Mesenchymal stem cell (in vitro differentiated cells and primary cell): Measurements from ENCODE around the gene CSNK1G3.
A peak's percentile ranks its signal among the peaks of the same experiment; 100 is the strongest.

Experiments
- DNase-seq: peaks from one replicate; pipeline ENCODE4 v3.0.0-alpha.2; 2013
- H2AFZ ChIP-seq: one replicate; pipeline ENCODE4 v1.6.1; 2013; ENCODE audit warnings: low read depth, mild to moderate bottlenecking, control low read depth, inconsistent platforms, low read length, moderate library complexity
- H2AK5ac ChIP-seq: 2 replicates; pipeline ENCODE4 v1.6.1; 2013; ENCODE audit warnings: low read length, moderate library complexity, mild to moderate bottlenecking, inconsistent platforms; ENCODE audit not compliant: severe bottlenecking
- H2BK120ac ChIP-seq: one replicate; pipeline ENCODE4 v1.6.1; 2013; ENCODE audit warnings: low read depth, mild to moderate bottlenecking, inconsistent platforms, low read length, moderate library complexity
- H2BK12ac ChIP-seq, 2 experiments: one replicate each; pipeline ENCODE4 v1.6.1; 2013; ENCODE audit warnings: inconsistent platforms in 2 of 2, low read length in 2 of 2, mild to moderate bottlenecking in 2 of 2, moderate library complexity in 2 of 2, control low read depth in 1 of 2
- H2BK15ac ChIP-seq: one replicate; pipeline ENCODE4 v1.6.1; 2013; ENCODE audit warnings: mild to moderate bottlenecking, low read depth, inconsistent platforms; ENCODE audit not compliant: poor library complexity, severe bottlenecking
- H2BK5ac ChIP-seq: 2 replicates; pipeline ENCODE4 v1.6.1; 2013; ENCODE audit warnings: low read depth, mild to moderate bottlenecking, low read length, control low read depth, inconsistent platforms; ENCODE audit not compliant: poor library complexity, severe bottlenecking
- H3K14ac ChIP-seq, 2 experiments: one replicate each; pipeline ENCODE4 v1.6.1; 2013; ENCODE audit warnings: inconsistent platforms in 2 of 2, low read length in 2 of 2, control low read depth in 1 of 2, mild to moderate bottlenecking in 1 of 2, moderate library complexity in 1 of 2
- H3K18ac ChIP-seq, 2 experiments: one replicate each; pipeline ENCODE4 v1.6.1; 2013; ENCODE audit warnings: inconsistent platforms in 2 of 2, low read length in 2 of 2, control low read depth in 1 of 2, low read depth in 1 of 2, mild to moderate bottlenecking in 1 of 2
- H3K23ac ChIP-seq, 2 experiments: one replicate each; pipeline ENCODE4 v1.6.1; 2013; ENCODE audit warnings: inconsistent platforms in 2 of 2, low read length in 2 of 2, mild to moderate bottlenecking in 2 of 2, moderate library complexity in 2 of 2, control low read depth in 1 of 2
- H3K27ac ChIP-seq: 2 replicates; pipeline ENCODE4 v1.5.1; 2013; ENCODE audit warnings: mild to moderate bottlenecking, moderate library complexity, low read length, control low read depth, inconsistent platforms; ENCODE audit not compliant: poor library complexity, severe bottlenecking
- H3K27me3 ChIP-seq, 2 experiments: 2 replicates each; pipeline versions ENCODE4 v1.6.1 to v1.7.0; 2013; ENCODE audit warnings: low read length in 2 of 2, mild to moderate bottlenecking in 2 of 2, moderate library complexity in 2 of 2, control low read depth in 1 of 2, inconsistent platforms in 1 of 2; ENCODE audit not compliant: control insufficient read depth in 1 of 2, insufficient read depth in 1 of 2
- H3K36me3 ChIP-seq, 2 experiments: 2 replicates each; pipeline versions ENCODE4 v1.6.1 to v1.7.0; 2013; ENCODE audit warnings: low read length in 2 of 2, control low read depth in 1 of 2, inconsistent platforms in 1 of 2, low read depth in 1 of 2, mild to moderate bottlenecking in 1 of 2; ENCODE audit not compliant: insufficient read depth in 2 of 2, control insufficient read depth in 1 of 2
- H3K4ac ChIP-seq, 2 experiments: one replicate each; pipeline ENCODE4 v1.6.1; 2013; ENCODE audit warnings: inconsistent platforms in 2 of 2, low read length in 2 of 2, mild to moderate bottlenecking in 2 of 2, moderate library complexity in 2 of 2, control low read depth in 1 of 2, low read depth in 1 of 2
- H3K4me1 ChIP-seq: 2 replicates; pipeline ENCODE4 v1.6.1; 2013; ENCODE audit warnings: low read depth, low read length, control low read depth; ENCODE audit not compliant: control insufficient read depth, insufficient read depth
- H3K4me2 ChIP-seq: 2 replicates; pipeline ENCODE4 v1.6.1; 2013; ENCODE audit warnings: low read length, mild to moderate bottlenecking, inconsistent platforms; ENCODE audit not compliant: poor library complexity, severe bottlenecking
- H3K4me3 ChIP-seq, 2 experiments: 2 replicates each; pipeline versions ENCODE4 v1.5.1 to v1.7.0; 2013; ENCODE audit warnings: low read length in 2 of 2, mild to moderate bottlenecking in 2 of 2, control low read depth in 1 of 2, low read depth in 1 of 2; ENCODE audit not compliant: insufficient read depth in 1 of 2
- H3K79me1 ChIP-seq: replicated peaks from 2 replicates; pipeline ENCODE4 v1.6.1; 2013; ENCODE audit warnings: mild to moderate bottlenecking, control low read depth, low read length, inconsistent platforms; ENCODE audit not compliant: poor library complexity, severe bottlenecking
- H3K9ac ChIP-seq: 2 replicates; pipeline ENCODE4 v1.7.0; 2013; ENCODE audit warnings: mild to moderate bottlenecking, low read length, moderate library complexity
- H3K9me3 ChIP-seq: 2 replicates; pipeline ENCODE4 v1.7.0; 2013; ENCODE audit warnings: mild to moderate bottlenecking, low read length; ENCODE audit not compliant: control insufficient read depth
- H4K8ac ChIP-seq: one replicate; pipeline ENCODE4 v1.6.1; 2013; ENCODE audit warnings: inconsistent platforms, mild to moderate bottlenecking, low read length, moderate library complexity
- H4K91ac ChIP-seq: one replicate; pipeline ENCODE4 v1.6.1; 2013; ENCODE audit warnings: mild to moderate bottlenecking, low read length, inconsistent platforms
- WGBS: methylation state at CpG from one replicate; pipeline ENCODE4 v1.1.7; 2013; ENCODE audit warnings: mixed read lengths; 5-methylcytosine and 5-hydroxymethylcytosine counted together

Gene CSNK1G3

DNA sequence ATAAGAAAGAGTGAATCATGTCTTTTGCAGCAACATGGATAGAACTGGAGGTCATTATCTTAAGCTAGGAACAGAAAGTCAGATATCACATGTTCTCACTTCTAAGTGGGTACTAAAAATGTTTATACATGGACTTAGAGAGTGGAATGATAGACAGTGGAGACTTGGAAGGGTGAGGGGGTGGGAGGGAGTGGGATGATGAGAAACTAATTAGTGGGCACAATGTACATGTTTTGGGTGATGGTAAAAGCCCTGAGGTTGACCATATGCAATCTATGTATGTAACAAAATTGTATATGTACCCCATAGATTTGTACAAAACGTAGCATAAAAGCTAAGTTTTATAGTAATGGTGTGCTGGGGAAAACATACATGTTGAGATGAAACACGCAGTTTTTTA is 25.3 kb downstream of the CSNK1G3 start:
- Histone ChIP-seq H2AFZ (no peak overlapping the region), H4K91ac (no peak overlapping the region), H2BK12ac (no peak overlapping the region), H2BK120ac (no peak overlapping the region), H3K4me2 (no peak overlapping the region), H3K14ac (no peak overlapping the region), H3K23ac (no peak overlapping the region), H3K4me3 (no peak overlapping the region), H3K4me1 (peaks cover 4% of the 10 kb centered on the region), H4K8ac (no peak overlapping the region), H3K4ac (no peak overlapping the region), H3K79me1 (peaks cover 13% of the 10 kb centered on the region), H3K18ac (no peak overlapping the region), H3K36me3 (no peaks in the 10 kb centered on the region), H3K9ac (no peak overlapping the region), H2BK5ac (no peak overlapping the region), H3K9me3 (no peaks in the 10 kb centered on the region), H2BK15ac (no peak overlapping the region), H2AK5ac (no peak overlapping the region), H3K27me3 (no peaks in the 10 kb centered on the region), H3K27ac (no peak overlapping the region)
- 100% methylated on average over 1 of the region's 2 CpGs for WGBS
- DNase-seq, result no peak

DNA sequence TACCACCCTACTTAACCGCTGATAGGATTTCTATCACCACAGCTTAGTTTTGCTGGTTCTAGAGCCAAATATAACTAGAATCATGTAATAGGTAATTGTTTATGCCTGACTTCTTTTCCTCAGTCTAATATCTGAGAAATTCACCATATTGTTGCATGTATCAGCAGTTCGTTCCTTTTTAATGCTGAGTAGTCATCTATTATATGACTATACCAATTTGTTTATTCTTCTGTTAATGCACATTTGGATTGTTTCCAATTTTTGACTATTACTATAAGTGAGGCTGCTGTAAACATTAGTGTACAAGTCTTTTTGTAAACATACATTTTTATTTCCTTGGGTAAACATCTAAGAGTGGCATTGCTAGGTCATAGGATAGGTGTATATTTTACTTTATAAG is 25.9 kb downstream of the CSNK1G3 start:
- H3K27ac ChIP-seq, result no peak overlapping the region
- no peak overlapping the region for H4K8ac ChIP-seq
- peaks cover 4% of the 10 kb centered on the region for H3K4me1 ChIP-seq
- H3K9ac ChIP-seq, result no peak overlapping the region
- H2BK5ac ChIP-seq, result no peak overlapping the region
- no CpG with 5 or more reads among the region's 2 CpGs for WGBS
- no peak overlapping the region for H2BK120ac ChIP-seq
- no peak overlapping the region for H2AK5ac ChIP-seq
- H2BK12ac ChIP-seq, result no peak overlapping the region
- no peak overlapping the region for H3K18ac ChIP-seq
- H3K27me3 ChIP-seq, result no peaks in the 10 kb centered on the region
- H3K4ac ChIP-seq, result no peak overlapping the region
- no peak overlapping the region for H4K91ac ChIP-seq
- no peaks in the 10 kb centered on the region for H3K36me3 ChIP-seq
- H3K4me3 ChIP-seq, result no peak overlapping the region
- H2AFZ ChIP-seq, result no peak overlapping the region
- H2BK15ac ChIP-seq, result no peak overlapping the region
- no peak overlapping the region for H3K4me2 ChIP-seq
- DNase-seq, result peak; percentile 26
- no peak overlapping the region for H3K23ac ChIP-seq
- H3K9me3 ChIP-seq, result no peaks in the 10 kb centered on the region
- H3K14ac ChIP-seq, result no peak overlapping the region
- peaks cover 13% of the 10 kb centered on the region for H3K79me1 ChIP-seq

DNA sequence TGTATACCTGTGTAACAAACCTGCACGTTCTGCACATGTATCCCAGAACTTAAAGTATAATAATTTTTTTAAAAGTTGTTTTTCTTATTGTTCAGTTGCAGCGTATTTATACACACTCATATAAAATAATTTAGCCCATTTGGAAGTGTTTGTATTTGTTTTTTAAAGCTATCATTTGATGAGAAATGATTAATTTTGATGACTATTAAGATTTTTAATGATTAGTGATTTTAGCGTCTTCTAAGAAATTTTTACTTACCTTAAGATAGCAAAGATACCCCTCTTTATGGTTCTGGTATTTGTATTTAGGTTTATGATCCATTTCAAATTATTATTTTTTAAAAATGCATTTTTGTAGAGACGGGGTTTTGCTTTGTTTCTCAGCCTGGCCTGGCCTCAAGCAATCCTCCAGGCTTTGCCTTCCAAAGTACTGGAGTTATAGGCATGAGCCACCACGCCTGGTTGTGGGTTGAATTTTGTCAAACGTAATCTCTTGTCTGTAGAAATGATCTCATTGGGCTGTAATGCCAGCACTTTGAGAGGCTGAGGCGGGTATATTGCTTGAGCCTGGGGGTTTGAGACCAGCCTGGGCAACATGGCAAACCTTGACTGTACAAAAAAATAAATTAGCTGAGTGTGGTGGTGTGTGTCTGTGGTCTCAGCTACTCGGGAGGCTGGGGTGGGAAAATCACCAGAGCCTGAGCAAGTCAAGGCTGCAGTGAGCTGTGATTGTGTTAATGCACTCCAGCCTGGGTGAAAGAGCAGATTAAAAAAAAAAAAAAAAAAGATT is 26.9 kb downstream of the CSNK1G3 start:
- H4K91ac ChIP-seq, result no peak overlapping the region
- no peak overlapping the region for H3K23ac ChIP-seq
- no peak overlapping the region for H2BK15ac ChIP-seq
- no peak overlapping the region for H2BK120ac ChIP-seq
- DNase-seq, result peak; percentile 33
- no peak overlapping the region for H3K4ac ChIP-seq
- no peak overlapping the region for H4K8ac ChIP-seq
- no peaks in the 10 kb centered on the region for H3K27me3 ChIP-seq
- H3K79me1 ChIP-seq, result peaks cover 17% of the 10 kb centered on the region
- no peaks in the 10 kb centered on the region for H3K9me3 ChIP-seq
- H2AFZ ChIP-seq, result no peak overlapping the region
- no peaks in the 10 kb centered on the region for H3K36me3 ChIP-seq
- no peak overlapping the region for H2BK12ac ChIP-seq
- no peak overlapping the region for H3K18ac ChIP-seq
- no peak overlapping the region for H2AK5ac ChIP-seq
- H2BK5ac ChIP-seq, result no peak overlapping the region
- H3K4me1 ChIP-seq, result peaks cover 4% of the 10 kb centered on the region
- no peak overlapping the region for H3K14ac ChIP-seq
- WGBS, result 74% methylated on average over 5 of the region's 8 CpGs
- no peak overlapping the region for H3K27ac ChIP-seq
- no peak overlapping the region for H3K4me3 ChIP-seq
- no peak overlapping the region for H3K4me2 ChIP-seq
- H3K9ac ChIP-seq, result peak overlapping the region; percentile 54

- no peak overlapping the region for H2BK15ac ChIP-seq
- no peak overlapping the region for H2BK12ac ChIP-seq
- H4K91ac ChIP-seq, result no peak overlapping the region
- H2BK5ac ChIP-seq, result no peak overlapping the region
- H3K27ac ChIP-seq, result no peak overlapping the region
- 98% methylated on average over 6 of the region's 7 CpGs for WGBS
- no peak for DNase-seq
- peaks cover 4% of the 10 kb centered on the region for H3K4me1 ChIP-seq
- H3K4me3 ChIP-seq, result no peak overlapping the region
- no peak overlapping the region for H3K4me2 ChIP-seq
- no peak overlapping the region for H2BK120ac ChIP-seq
- no peak overlapping the region for H2AFZ ChIP-seq
- no peaks in the 10 kb centered on the region for H3K27me3 ChIP-seq
- H3K9me3 ChIP-seq, result no peaks in the 10 kb centered on the region
- H4K8ac ChIP-seq, result no peak overlapping the region
- no peak overlapping the region for H3K4ac ChIP-seq
- no peak overlapping the region for H3K9ac ChIP-seq
- H3K18ac ChIP-seq, result no peak overlapping the region
- peaks cover 15% of the 10 kb centered on the region for H3K79me1 ChIP-seq
- no peak overlapping the region for H3K14ac ChIP-seq
- H3K36me3 ChIP-seq, result no peaks in the 10 kb centered on the region
- H3K23ac ChIP-seq, result no peak overlapping the region
- H2AK5ac ChIP-seq, result no peak overlapping the region
These were observed 28.6 kb downstream of the CSNK1G3 start for GRCh38 chr5:123540534-123540933.
